Measurements from ENCODE around the gene OR6C76. TPM values are rescaled to one million over a fixed set of nuclear protein-coding genes. Genes with fewer than 3 reads are reported as not detected.

The OR6C76 gene
- not detected for total RNA-seq

DNA sequence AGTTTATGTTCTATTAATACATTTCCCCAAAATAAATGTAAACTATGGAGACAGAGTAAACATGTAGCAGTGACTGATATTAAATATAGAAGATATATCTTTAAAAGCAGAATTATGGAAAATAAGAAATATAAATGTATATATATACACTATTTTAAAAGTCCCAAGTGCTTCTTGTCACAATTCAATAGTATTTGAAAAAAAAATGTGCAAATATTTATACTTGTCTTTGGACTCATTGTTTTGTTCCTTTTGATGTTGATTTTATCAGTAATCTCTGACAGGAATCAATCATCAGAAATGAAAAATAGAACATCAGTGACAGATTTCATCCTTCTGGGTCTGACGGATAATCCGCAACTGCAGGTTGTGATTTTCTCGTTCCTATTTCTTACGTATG is at the start of gene OR6C76:
Gene OR6C76 (plus strand): TSS at position 301 of the 400 bp plus-strand sequence. CDS start 0 bp downstream, at position 301.
- Histone ChIP-seq H3K4me1 (no peaks in the 10 kb centered on the region), H3K36me3 (no peaks in the 10 kb centered on the region), H3K27ac (no peak within 1 kb of the TSS), H3K4me3 (no peak within 1 kb of the TSS), H3K27me3 (no peaks in the 10 kb centered on the region), H3K9me3 (no peaks in the 10 kb centered on the region)
- WGBS, 2 donors (ENCODE audit: low coverage in 1 of 2) = 58 to 87% methylated on average over 4 of the region's 4 CpGs
- no peak for ATAC-seq
- TF ChIP-seq POLR2A (IDR thresholded peaks at IDR 0.05) = no peak
- TF ChIP-seq, protein P1, sequence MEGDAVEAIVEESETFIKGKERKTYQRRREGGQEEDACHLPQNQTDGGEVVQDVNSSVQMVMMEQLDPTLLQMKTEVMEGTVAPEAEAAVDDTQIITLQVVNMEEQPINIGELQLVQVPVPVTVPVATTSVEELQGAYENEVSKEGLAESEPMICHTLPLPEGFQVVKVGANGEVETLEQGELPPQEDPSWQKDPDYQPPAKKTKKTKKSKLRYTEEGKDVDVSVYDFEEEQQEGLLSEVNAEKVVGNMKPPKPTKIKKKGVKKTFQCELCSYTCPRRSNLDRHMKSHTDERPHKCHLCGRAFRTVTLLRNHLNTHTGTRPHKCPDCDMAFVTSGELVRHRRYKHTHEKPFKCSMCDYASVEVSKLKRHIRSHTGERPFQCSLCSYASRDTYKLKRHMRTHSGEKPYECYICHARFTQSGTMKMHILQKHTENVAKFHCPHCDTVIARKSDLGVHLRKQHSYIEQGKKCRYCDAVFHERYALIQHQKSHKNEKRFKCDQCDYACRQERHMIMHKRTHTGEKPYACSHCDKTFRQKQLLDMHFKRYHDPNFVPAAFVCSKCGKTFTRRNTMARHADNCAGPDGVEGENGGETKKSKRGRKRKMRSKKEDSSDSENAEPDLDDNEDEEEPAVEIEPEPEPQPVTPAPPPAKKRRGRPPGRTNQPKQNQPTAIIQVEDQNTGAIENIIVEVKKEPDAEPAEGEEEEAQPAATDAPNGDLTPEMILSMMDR (IDR thresholded peaks at IDR 0.05) = no peak
- TF ChIP-seq POLR2AphosphoS5 (IDR thresholded peaks at IDR 0.05) = no peak
- no peak for TF ChIP-seq EP300 (IDR thresholded peaks at IDR 0.05)

DNA sequence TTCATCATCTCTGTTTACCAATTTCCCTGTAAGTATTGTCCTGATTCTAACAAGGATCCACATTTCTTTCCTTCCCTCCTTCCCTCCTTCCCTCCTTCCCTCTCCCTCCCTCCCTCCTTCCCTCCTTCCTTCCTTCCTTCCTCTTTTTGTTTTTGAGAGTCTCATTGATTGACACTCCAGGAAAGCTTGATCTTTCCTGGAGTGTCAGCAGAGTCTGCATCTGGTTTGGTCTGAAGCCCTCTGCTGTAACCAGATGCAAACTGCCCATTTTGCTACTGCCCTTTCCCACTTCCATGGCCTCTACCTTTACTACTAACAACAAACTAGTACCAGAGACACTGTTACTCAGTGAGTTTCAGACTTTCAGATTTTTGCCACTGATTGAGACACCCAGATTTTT is 40.2 kb upstream of the OR6C76 start:
- no peaks in the 10 kb centered on the region for H3K4me1 ChIP-seq
- no peaks in the 10 kb centered on the region for H3K36me3 ChIP-seq
- H3K27ac ChIP-seq = no peak overlapping the region
- TF ChIP-seq POLR2A (IDR thresholded peaks at IDR 0.05) = no peak
- TF ChIP-seq, protein P1 (IDR thresholded peaks at IDR 0.05) = no peak
- TF ChIP-seq POLR2AphosphoS5 (IDR thresholded peaks at IDR 0.05) = no peak
- TF ChIP-seq EP300 (IDR thresholded peaks at IDR 0.05) = no peak
- no peaks in the 10 kb centered on the region for H3K9me3 ChIP-seq
- no peak overlapping the region for H3K4me3 ChIP-seq
- no peaks in the 10 kb centered on the region for H3K27me3 ChIP-seq
- no peak for ATAC-seq

DNA sequence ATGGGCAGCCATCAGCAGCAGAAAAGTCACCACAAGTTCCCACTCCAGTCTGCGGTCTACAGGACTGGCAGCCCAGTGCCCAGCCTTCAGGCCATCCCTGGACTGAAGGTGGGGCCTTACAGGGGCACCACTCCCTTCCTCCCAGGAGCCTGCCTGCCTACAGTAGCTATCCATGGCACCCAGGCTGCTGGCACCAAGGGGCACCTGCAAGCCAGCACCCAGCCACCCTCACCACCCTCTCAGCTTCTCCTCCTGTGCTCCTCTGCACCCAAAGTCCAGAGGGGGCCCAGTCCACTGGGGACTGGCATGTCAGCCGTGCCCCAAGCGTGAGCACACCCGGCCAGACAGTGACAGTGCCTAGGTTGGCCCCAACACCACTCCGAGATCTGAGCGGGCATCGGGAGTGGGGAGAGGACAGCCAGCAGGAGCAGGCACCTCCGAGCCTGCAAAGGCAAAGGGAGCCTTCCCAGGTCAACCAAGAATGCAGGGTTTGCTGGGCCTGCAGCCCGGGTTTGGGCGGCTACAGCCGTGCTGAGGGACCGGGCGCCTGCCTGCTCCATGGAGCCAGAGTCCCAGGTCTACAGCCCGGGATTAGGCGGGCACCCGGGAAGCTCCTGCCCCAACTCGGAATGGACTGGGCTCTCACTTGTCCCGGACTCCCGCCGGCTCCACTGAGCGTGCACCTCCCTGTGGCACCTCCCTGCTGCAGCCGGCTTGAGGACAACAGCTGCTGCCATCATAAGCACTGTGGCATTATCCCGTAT is 33.8 kb upstream of the OR6C76 start:
- Histone ChIP-seq H3K9me3 (no peaks in the 10 kb centered on the region), H3K27me3 (no peaks in the 10 kb centered on the region), H3K27ac (no peak overlapping the region), H3K4me1 (no peaks in the 10 kb centered on the region), H3K36me3 (no peaks in the 10 kb centered on the region), H3K4me3 (no peak overlapping the region)
- no peak for ATAC-seq
- TF ChIP-seq EP300 (IDR thresholded peaks at IDR 0.05) = no peak
- TF ChIP-seq, protein P1 (IDR thresholded peaks at IDR 0.05) = no peak
- no peak for TF ChIP-seq POLR2AphosphoS5 (IDR thresholded peaks at IDR 0.05)
- TF ChIP-seq POLR2A (IDR thresholded peaks at IDR 0.05) = no peak
- 83 to 88% methylated on average over 10 to 12 of the region's 23 CpGs for WGBS, 2 donors (ENCODE audit: low coverage in 1 of 2)

DNA sequence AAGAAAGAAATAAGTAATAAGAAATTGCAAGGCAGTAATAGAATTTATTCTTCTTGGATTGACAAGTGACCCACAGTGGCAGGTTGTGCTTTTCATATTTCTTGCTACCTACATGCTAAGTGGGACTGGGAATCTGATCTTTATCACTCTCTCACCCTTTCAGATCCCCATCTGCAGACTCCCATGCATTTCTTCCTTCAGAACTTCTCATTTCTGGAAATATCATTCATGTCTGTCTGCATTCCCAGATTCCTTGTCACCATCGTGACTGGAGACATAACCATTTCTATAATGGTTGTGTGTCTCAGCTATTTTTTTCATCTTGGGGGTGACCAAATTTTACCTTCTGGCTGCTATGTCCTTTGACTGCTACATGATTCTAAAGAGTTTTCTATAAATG is 29.7 kb upstream of the OR6C76 start:
- ATAC-seq = no peak
- TF ChIP-seq, protein P1 (IDR thresholded peaks at IDR 0.05) = no peak
- 75 to 80% methylated on average over 1 of the region's 1 CpG for WGBS, 2 donors (ENCODE audit: low coverage in 1 of 2)

DNA sequence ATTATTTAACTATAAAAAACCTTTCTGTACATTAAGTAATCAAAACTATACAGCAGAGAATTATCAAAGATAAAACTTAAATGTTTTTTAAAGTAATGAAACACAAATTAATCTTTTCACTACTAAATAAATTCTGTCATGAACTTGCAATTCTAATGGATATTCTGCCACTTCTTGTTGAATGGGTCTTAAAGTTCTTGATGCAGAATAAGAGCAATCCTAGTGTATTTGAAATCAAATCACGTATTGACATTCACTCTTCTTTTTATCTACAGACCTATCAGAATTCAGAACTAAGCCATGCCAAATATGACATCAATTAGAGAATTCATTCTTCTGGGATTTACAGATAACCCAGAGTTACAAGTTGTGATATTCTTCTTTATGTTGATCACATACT is 25.8 kb upstream of the OR6C76 start, which contains the start of gene OR6C65:
Gene OR6C65 (plus strand): TSS at position 301 of the 400 bp plus-strand sequence. CDS start 0 bp downstream, at position 301.
- Histone ChIP-seq H3K36me3 (no peaks in the 10 kb centered on the region), H3K4me1 (no peaks in the 10 kb centered on the region), H3K27ac (no peak within 1 kb of the TSS), H3K9me3 (no peaks in the 10 kb centered on the region), H3K4me3 (no peak within 1 kb of the TSS), H3K27me3 (no peaks in the 10 kb centered on the region)
- 86 to 90% methylated on average over 1 of the region's 1 CpG for WGBS, 2 donors (ENCODE audit: low coverage in 1 of 2)
- TF ChIP-seq POLR2AphosphoS5 (IDR thresholded peaks at IDR 0.05) = no peak
- no peak for ATAC-seq

More for the DNA sequence above, 29.7 kb upstream of the OR6C76 start:
- Histone ChIP-seq H3K9me3 (no peaks in the 10 kb centered on the region), H3K27ac (no peak overlapping the region), H3K4me3 (no peak overlapping the region), H3K36me3 (no peaks in the 10 kb centered on the region), H3K4me1 (no peaks in the 10 kb centered on the region), H3K27me3 (no peaks in the 10 kb centered on the region)
